Neutrophil (primary cell): Measurements from ENCODE around the gene ADCY5.

ENCODE experiments used
- H3K27ac ChIP-seq: fragments of 200-600 bp; sonication (generic); 2 replicates; pipeline ENCODE4 v1.5.1; 2016; ENCODE audit warnings: mild to moderate bottlenecking, moderate library complexity
- H3K27me3 ChIP-seq: fragments of 200-600 bp; sonication (generic); 2 replicates; pipeline ENCODE4 v1.6.0; 2016; ENCODE audit warnings: mild to moderate bottlenecking
- H3K36me3 ChIP-seq: fragments of 200-600 bp; sonication (generic); 2 replicates; pipeline ENCODE4 v1.5.1; 2017
- H3K4me1 ChIP-seq, 2 experiments: fragments of 200-600 bp in 1 of 2; sonication (generic) in 1 of 2; 1 replicate in 1 of 2; 2 replicates in 1 of 2; pipeline versions ENCODE4 v1.5.1 to v1.6.1; 2013 to 2016; ENCODE audit warnings: low read depth in 1 of 2, low read length in 1 of 2, mild to moderate bottlenecking in 1 of 2, moderate library complexity in 1 of 2; ENCODE audit not compliant: control insufficient read depth in 1 of 2, insufficient read depth in 1 of 2
- H3K4me3 ChIP-seq, 2 experiments: fragments of 200-600 bp in 1 of 2; sonication (generic) in 1 of 2; 1 replicate in 1 of 2; 2 replicates in 1 of 2; pipeline ENCODE4 v1.5.1; 2013 to 2016; ENCODE audit warnings: low read depth in 1 of 2, low read length in 1 of 2, mild to moderate bottlenecking in 1 of 2, moderate library complexity in 1 of 2
- H3K9me3 ChIP-seq: fragments of 200-600 bp; sonication (generic); 2 replicates; pipeline ENCODE4 v1.5.1; 2016
- CTCF ChIP-seq: fragments of 200-600 bp; sonication (generic); IDR thresholded peaks from 2 replicates; pipeline ENCODE4 v1.5.1; 2016; ENCODE audit warnings: antibody characterized with exemption

ADCY5 gene

DNA sequence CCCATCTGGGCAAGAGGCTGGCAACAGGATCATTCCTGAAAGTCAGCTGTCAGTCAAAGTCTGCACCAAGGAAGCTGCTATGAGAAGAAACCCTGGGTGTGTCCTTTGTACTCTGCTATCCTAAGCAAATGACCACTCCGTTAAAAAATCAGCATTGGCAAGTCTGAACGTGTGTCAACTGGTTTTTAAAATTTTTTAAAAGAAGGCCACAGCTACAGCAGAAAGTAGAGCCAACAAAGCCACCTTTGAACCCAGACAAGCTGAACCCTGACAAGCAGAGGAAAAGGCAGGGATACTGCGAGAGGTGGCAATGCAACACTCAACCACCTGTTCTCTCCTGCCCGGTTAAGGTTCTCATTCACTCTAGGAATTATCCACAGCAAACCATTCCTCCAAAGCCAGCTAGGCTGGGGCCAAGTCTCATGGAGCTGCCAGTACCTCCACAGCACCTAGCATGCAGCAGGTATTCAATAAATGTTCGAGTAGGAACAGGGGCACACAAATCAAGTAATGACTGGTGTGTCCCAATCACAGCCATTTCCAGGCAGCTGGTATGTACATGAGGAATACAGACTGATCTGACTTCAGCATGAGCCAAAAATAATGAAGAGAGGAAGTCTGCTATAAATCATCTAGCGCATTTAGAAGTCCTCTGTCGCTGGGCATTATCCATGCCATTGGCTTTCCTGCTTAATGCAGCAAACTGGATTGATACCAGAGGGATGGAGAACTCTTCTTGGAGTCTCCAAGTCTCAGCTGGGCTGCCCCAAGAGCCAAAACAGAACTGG, 76.0 kb downstream of the ADCY5 start:
- H3K4me1 ChIP-seq = no peaks in the 10 kb centered on the region
- H3K36me3 ChIP-seq = no peaks in the 10 kb centered on the region
- H3K27ac ChIP-seq = no peak overlapping the region
- peaks cover 2% of the 10 kb centered on the region for H3K27me3 ChIP-seq
- H3K4me3 ChIP-seq = no peak overlapping the region
- no peaks in the 10 kb centered on the region for H3K9me3 ChIP-seq
- no peak for TF ChIP-seq CTCF

DNA sequence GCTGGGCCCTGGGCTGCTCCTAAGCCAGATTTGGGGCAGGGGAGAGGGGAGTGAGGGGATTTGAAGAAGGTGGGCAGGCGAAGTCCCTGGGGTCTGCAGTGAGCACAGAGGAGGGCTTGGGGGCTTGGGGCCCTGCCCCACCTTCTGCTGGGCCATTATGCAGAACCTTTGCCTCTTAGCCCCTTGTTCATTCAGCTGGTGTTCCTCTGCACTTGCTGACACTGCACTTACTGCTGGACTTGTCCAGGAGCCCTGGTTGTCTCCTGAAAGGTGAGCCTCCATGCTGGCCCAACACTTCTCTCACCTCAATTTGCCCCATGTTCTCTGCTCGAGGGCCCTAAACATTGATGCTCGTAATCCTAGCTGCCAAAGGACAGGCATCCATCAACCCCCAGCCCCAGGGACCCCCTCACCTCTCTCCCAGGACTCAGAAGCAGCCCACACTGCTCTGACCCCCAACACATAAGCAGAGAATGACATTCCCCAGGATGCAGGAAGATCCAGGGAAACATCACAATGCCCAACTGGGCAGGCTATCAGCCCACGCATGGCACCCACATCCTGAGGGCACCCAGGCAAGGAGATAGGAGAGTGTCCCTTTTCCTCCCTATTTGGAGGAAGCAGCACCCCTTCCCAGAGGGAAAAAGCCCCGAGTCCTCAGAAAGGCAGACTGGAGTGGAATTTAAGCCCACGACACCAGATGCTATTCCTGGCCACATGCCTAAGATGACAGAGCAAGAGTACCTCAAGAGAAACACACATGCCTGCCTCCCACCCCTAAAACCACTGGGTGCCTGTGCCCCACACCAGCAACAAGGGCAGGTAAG, 76.8 kb downstream of the ADCY5 start:
- peaks cover 2% of the 10 kb centered on the region for H3K27me3 ChIP-seq
- H3K9me3 ChIP-seq = no peaks in the 10 kb centered on the region
- no peak for TF ChIP-seq CTCF
- H3K4me3 ChIP-seq = no peak overlapping the region
- H3K4me1 ChIP-seq = no peaks in the 10 kb centered on the region
- no peak overlapping the region for H3K27ac ChIP-seq
- H3K36me3 ChIP-seq = no peaks in the 10 kb centered on the region

DNA sequence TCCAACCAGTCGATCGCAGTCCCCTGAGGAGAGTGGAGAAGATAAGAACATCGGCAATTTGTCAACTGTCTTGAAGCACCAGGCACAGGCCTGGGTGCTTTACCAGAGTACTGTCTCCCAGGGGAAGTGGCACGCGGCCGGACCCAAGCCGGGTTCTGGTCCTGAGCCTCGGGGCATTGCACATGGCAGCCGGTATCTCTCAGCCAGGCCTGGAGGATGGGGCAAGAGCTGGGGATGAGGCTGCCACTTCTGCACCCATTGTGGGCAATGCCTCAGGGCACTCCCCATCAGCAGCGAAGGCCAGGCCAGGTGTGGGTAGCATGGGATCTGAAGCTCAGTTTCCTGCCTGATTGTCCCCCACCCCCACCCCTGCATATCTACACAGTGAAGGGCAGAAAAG, 77.5 kb downstream of the ADCY5 start:
- Histone ChIP-seq H3K4me3 (no peak overlapping the region), H3K27ac (no peak overlapping the region), H3K9me3 (no peaks in the 10 kb centered on the region), H3K36me3 (no peaks in the 10 kb centered on the region), H3K27me3 (peaks cover 2% of the 10 kb centered on the region), H3K4me1 (no peaks in the 10 kb centered on the region)
- TF ChIP-seq CTCF = no peak

DNA sequence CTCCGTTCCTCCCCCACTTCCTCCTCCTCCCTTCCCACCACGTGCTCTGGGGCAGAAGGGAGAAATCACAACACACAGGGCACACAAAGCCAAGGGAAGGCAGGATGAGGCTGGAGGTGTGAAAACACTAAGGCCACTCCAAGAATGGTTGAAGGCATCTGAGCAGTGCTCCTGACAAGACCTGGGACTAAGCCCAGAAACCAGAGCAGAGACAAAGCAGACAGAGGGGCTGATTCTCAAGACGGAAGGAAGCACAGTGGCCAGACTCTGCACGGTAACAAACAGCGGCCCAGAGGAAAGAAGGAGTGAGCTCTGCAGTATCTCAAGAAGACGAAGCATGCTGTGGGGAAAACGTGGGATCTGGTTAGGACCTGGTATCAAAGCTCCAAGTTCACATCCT, 78.1 kb downstream of the ADCY5 start:
- Histone ChIP-seq H3K4me3 (no peak overlapping the region), H3K9me3 (no peaks in the 10 kb centered on the region), H3K36me3 (no peaks in the 10 kb centered on the region), H3K27ac (no peak overlapping the region), H3K4me1 (no peaks in the 10 kb centered on the region), H3K27me3 (peaks cover 2% of the 10 kb centered on the region)
- TF ChIP-seq CTCF = no peak

DNA sequence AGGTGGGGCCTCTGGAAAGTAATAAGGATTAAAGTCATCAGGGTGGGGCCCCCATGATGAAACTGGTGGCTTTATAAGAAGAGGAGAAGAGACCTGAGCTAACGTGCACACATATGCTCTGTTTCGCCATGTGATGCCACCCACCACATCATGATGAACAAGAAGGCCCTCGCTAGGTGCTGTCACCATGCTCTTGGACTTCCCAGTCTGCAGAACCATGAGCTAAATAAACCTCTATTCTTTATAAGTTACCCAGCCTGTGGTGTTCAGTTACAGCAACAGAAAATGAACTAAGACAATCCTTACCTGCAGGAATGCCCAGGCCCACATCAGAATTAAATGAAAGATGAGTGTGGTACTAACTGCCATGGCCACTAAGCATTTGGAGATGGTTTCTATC, 79.8 kb downstream of the ADCY5 start:
- Histone ChIP-seq H3K4me3 (no peak overlapping the region), H3K9me3 (no peaks in the 10 kb centered on the region), H3K4me1 (no peaks in the 10 kb centered on the region), H3K36me3 (no peaks in the 10 kb centered on the region), H3K27ac (no peak overlapping the region), H3K27me3 (peaks cover 2% of the 10 kb centered on the region)
- no peak for TF ChIP-seq CTCF
